GM23248 (cell line): Measurements from ENCODE around the gene PSMG4.

Experiments used
- EZH2 ChIP-seq: fragments of 200-600 bp; sonication (generic); IDR thresholded peaks from 2 replicates; pipeline ENCODE4 v1.6.1; 2018; ENCODE audit warnings: antibody characterized with exemption, mild to moderate bottlenecking; ENCODE audit not compliant: insufficient read depth, poor library complexity, severe bottlenecking
- EZH2phosphoT487 ChIP-seq: fragments of 200-600 bp; sonication (generic); IDR thresholded peaks from 2 replicates; pipeline ENCODE4 v1.6.1; 2018; ENCODE audit warnings: antibody characterized with exemption, moderate library complexity, mild to moderate bottlenecking, low read depth; ENCODE audit not compliant: insufficient read depth

GRCh38 chr6:3299221-3299620 lies 40.5 kb downstream of the PSMG4 start:
- TF ChIP-seq EZH2phosphoT487, result no peak
- TF ChIP-seq EZH2, result no peak
